Left lung (tissue), 10 donors: ENCODE results near the gene GPC6. TPM values are rescaled to one million over a fixed set of nuclear protein-coding genes. Genes with fewer than 3 reads are reported as not detected.
"Not testable (repeated sequence)": the region's sequence is repeated elsewhere in the genome, so short reads cannot be mapped to it uniquely, and the experiment has no call there.

Experiments
- ATAC-seq: fragments of 200-7000 bp; cut with Tn5 transposase; one replicate; pipeline ENCODE4 v1.9.1; 2020; ENCODE audit warnings: moderate library complexity
- DNase-seq, 4 donors: peaks; one replicate each; pipeline ENCODE4 v3.0.0-alpha.2; 2013 to 2020
- H3K27ac ChIP-seq, 2 donors: fragments of 200-600 bp; sonication (generic) in 1 of 2; one replicate each; pipeline versions ENCODE4 v1.5.0 to v1.8.0; 2020 to 2021
- H3K27me3 ChIP-seq, 2 donors: fragments of 200-600 bp; sonication (generic) in 1 of 2; one replicate each; pipeline versions ENCODE4 v1.5.0 to v1.8.0; 2020 to 2021
- H3K36me3 ChIP-seq, 2 donors: fragments of 200-600 bp; sonication (generic) in 1 of 2; one replicate each; pipeline versions ENCODE4 v1.5.0 to v1.8.0; 2020 to 2021
- H3K4me1 ChIP-seq, 2 donors: fragments of 200-600 bp; one replicate each; pipeline ENCODE4 v1.8.0; 2021
- H3K4me3 ChIP-seq, 2 donors: fragments of 200-600 bp; sonication (generic) in 1 of 2; one replicate each; pipeline versions ENCODE4 v1.5.0 to v1.8.0; 2020 to 2021; ENCODE audit warnings: mild to moderate bottlenecking in 1 of 2
- H3K9me3 ChIP-seq, 2 donors: fragments of 200-600 bp; sonication (generic) in 1 of 2; one replicate each; pipeline versions ENCODE4 v1.5.0 to v1.8.0; 2020 to 2021
- intact Hi-C, 2 donors: fragments of 100-400 bp; cut with DNase I; formaldehyde crosslinking; loops; one replicate each; pipeline versions ENCODE4 v1.11.2 to v1.14.2; 2022
- polyA plus RNA-seq, 6 donors: library from polyadenylated mRNA; unstranded; fragments of 120-200 nt; gene quantifications; one replicate each; pipeline ENCODE4 v1.2.1, GENCODE V29; 2013; ENCODE audit not compliant: insufficient read length in 6 of 6
- total RNA-seq, 2 donors: library from RNA; stranded (reverse); fragmentation: NEBNext Ultra II Directional; extraction: Animal tissue kit (Norgen Biotek cat#: 25700); gene quantifications; one replicate each; pipeline ENCODE4 v1.2.1, GENCODE V29; 2021
- TF ChIP-seq, protein P1 (sequence below), 2 donors: fragments of 200-600 bp; sonication (generic) in 1 of 2; IDR thresholded peaks; one replicate each; pipeline versions ENCODE4 v1.5.0 to v1.8.0; 2021; ENCODE audit warnings: antibody characterized with exemption in 2 of 2
- donor health status: DM: no; HTN: yes; CAD: no.
- donor health status: DM: no; HTN: no; CAD: no.

The GPC6 gene
- total and polyA plus RNA-seq, 8 donors, result 9.6 to 25.8 (median 21.1) TPM

DNA sequence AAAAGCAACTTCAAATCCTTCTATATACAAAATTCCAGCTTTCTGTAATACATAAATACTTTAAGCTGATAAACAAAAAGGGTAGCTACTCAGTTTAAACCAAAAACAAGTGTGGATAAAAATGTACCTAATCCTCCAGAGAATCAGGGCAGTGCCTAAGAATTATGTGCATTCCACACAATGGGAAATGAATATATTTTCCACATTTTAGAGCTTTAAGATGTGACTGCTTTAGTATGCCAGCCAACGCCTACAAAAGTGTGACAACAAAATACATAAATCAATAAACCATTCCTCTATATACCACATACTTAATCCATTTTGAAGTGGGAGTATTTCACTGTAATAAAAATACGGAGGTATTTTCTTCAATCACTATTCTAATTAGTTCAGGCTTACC, 977.6 kb downstream of the GPC6 start:
- DNase-seq, result no peak
- no peak for ATAC-seq

DNA sequence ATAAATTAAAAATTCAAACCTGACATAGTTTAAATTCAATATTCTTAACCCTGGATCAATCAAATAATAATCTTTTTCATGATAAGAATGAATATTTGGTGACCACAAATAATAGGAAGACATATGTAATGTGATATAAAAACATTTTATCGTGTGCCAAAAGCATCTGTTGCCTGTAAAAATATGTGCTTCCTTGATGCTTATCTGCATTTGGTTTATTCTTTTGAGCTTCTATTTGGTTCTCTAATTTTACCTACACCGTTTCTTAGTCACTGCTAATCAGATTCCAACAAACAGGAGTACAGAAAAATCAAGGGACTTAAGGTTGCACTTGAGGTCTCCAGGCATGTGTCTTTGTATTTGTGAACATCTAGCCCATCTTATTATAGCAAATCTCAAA, 978.3 kb downstream of the GPC6 start:
- DNase-seq (no peak), ATAC-seq (no peak)
- no peaks in the 10 kb centered on the region for H3K4me1 ChIP-seq
- H3K36me3 ChIP-seq, result no peaks in the 10 kb centered on the region
- no peaks in the 10 kb centered on the region for H3K27me3 ChIP-seq
- intact Hi-C loops, result no loop called here
- no peaks in the 10 kb centered on the region for H3K9me3 ChIP-seq
- no peak overlapping the region for H3K27ac ChIP-seq
- TF ChIP-seq, protein P1, sequence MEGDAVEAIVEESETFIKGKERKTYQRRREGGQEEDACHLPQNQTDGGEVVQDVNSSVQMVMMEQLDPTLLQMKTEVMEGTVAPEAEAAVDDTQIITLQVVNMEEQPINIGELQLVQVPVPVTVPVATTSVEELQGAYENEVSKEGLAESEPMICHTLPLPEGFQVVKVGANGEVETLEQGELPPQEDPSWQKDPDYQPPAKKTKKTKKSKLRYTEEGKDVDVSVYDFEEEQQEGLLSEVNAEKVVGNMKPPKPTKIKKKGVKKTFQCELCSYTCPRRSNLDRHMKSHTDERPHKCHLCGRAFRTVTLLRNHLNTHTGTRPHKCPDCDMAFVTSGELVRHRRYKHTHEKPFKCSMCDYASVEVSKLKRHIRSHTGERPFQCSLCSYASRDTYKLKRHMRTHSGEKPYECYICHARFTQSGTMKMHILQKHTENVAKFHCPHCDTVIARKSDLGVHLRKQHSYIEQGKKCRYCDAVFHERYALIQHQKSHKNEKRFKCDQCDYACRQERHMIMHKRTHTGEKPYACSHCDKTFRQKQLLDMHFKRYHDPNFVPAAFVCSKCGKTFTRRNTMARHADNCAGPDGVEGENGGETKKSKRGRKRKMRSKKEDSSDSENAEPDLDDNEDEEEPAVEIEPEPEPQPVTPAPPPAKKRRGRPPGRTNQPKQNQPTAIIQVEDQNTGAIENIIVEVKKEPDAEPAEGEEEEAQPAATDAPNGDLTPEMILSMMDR (IDR thresholded peaks at IDR 0.05), result no peak
- H3K4me3 ChIP-seq, result no peak overlapping the region

More for the DNA sequence above, 977.6 kb downstream of the GPC6 start:
- TF ChIP-seq, protein P1 (IDR thresholded peaks at IDR 0.05), result no peak
- Histone ChIP-seq H3K27me3 (no peaks in the 10 kb centered on the region), H3K4me1 (no peaks in the 10 kb centered on the region), H3K36me3 (no peaks in the 10 kb centered on the region), H3K4me3 (no peak overlapping the region), H3K27ac (no peak overlapping the region), H3K9me3 (no peaks in the 10 kb centered on the region)
- intact Hi-C loops, result no loop called here

DNA sequence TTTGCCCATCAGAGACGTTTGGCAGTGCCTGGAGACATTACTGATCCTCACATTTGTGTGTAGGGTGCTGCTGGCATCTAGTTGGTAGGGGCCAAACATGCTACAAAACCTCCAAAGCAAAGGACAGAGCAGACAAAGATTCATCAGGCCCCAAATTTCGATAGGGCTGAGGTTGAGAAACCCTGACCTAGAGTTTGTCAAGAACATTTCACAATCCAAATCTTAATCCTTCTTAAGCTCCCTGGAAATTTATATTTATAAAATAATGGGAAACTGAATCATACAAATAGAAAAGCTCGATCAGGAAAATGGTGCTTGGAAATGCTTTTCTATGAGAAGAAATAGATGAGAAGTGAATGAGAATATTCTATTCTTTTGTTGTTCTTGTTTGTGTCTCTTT, 979.3 kb downstream of the GPC6 start:
- ATAC-seq (no peak), DNase-seq (no peak)
- Histone ChIP-seq H3K9me3 (no peaks in the 10 kb centered on the region), H3K4me3 (no peak overlapping the region), H3K27ac (no peak overlapping the region), H3K27me3 (no peaks in the 10 kb centered on the region), H3K4me1 (no peaks in the 10 kb centered on the region), H3K36me3 (no peaks in the 10 kb centered on the region)
- intact Hi-C loops, result no loop called here
- TF ChIP-seq, protein P1 (IDR thresholded peaks at IDR 0.05), result no peak

DNA sequence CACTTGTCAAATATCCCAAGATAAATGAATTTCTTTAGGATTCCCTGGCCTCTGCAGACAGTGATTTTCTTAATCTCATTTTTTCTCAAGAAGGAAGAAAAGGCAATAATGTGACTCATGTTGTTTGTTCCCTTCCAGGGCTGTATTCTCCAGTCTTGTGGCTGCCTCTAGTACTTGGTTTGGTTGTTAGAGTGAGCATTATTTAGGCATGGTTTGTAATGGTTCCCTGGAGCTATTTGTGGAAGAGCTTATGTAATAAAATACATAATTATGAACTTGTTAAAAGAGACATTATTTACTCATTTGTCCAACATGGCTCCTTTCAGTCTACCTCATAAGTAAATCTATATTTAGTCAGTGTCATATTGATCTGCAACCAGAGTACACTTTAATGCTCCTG, 982.5 kb downstream of the GPC6 start:
- DNase-seq (no peak), ATAC-seq (no peak)
- TF ChIP-seq, protein P1 (IDR thresholded peaks at IDR 0.05), result no peak
- no peaks in the 10 kb centered on the region for H3K27me3 ChIP-seq
- intact Hi-C loops, result no loop called here
- H3K9me3 ChIP-seq, result no peaks in the 10 kb centered on the region
- no peaks in the 10 kb centered on the region for H3K4me1 ChIP-seq
- H3K36me3 ChIP-seq, result no peaks in the 10 kb centered on the region
- no peak overlapping the region for H3K27ac ChIP-seq
- no peak overlapping the region for H3K4me3 ChIP-seq

DNA sequence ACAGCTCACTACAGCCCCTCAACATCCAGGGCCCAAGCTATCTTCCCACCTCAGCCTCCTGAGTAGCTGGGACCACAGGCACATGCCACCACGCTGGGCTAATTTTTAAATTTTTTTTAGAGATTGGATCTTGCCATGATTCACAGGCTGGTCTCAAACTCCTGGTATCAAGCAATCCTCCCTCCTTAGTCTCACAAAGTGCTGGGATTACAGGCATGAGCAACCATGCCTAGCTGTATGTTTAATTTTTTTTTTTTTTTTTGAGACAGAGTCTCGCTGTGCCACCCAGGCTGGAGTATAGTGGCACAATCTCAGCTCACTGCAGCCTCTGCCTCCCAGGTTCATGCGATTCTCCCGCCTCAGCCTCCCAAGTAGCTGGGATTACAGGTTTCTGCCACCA, 983.3 kb downstream of the GPC6 start:
- H3K4me1 ChIP-seq, H3K9me3 ChIP-seq, H3K36me3 ChIP-seq, intact Hi-C loops, ATAC-seq, H3K27me3 ChIP-seq, DNase-seq, H3K27ac ChIP-seq, H3K4me3 ChIP-seq: not testable (repeated sequence)

DNA sequence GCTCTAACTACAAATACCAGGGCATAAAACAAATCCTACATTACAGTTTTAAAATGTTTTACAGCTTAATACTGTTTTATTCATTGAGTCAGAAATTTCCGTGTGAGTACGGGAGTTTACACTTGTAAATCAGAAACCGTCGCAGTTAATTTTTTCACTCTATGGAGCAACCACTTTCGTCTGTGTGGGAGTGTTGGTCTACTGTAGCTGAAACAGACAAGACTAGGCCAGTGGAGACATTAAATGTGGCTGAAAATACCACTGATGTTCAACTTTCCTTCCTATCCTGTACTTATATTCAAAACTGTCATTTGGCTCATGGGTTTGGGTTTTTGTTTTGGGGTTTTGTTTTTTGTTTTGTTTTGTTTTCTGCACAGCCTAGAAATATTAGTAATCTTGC, 984.2 kb downstream of the GPC6 start:
- no peaks in the 10 kb centered on the region for H3K27me3 ChIP-seq
- intact Hi-C loops, result no loop called here
- ATAC-seq (no peak), DNase-seq (no peak)
- H3K36me3 ChIP-seq, result no peaks in the 10 kb centered on the region
- H3K9me3 ChIP-seq, result no peaks in the 10 kb centered on the region
- no peak overlapping the region for H3K27ac ChIP-seq
- H3K4me1 ChIP-seq, result no peaks in the 10 kb centered on the region
- TF ChIP-seq, protein P1 (IDR thresholded peaks at IDR 0.05), result no peak
- no peak overlapping the region for H3K4me3 ChIP-seq
